Smooth muscle cell (in vitro differentiated cells): ENCODE results near the gene DNAAF3. TPM values are rescaled to one million over a fixed set of nuclear protein-coding genes. Genes with fewer than 3 reads are reported as not detected.

Experiments
- DNase-seq: peaks from one replicate; lab custom pipeline; 2025; ENCODE audit not compliant: unreplicated experiment; lab: John Stamatoyannopoulos, UW
- H2AFZ ChIP-seq: fragments of 200-600 bp; sonication (generic); 2 replicates; pipeline ENCODE4 v1.6.0; 2016; ENCODE audit warnings: antibody characterized with exemption, low read depth, mild to moderate bottlenecking
- H3F3A ChIP-seq: fragments of 200-600 bp; sonication (generic); 2 replicates; pipeline ENCODE4 v1.6.0; 2017; ENCODE audit warnings: antibody characterized with exemption, low read depth
- H3K27ac ChIP-seq: fragments of 200-600 bp; sonication (generic); 2 replicates; pipeline ENCODE4 v1.5.1; 2016; ENCODE audit warnings: low read depth, mild to moderate bottlenecking
- H3K27me3 ChIP-seq: fragments of 200-600 bp; sonication (generic); 2 replicates; pipeline ENCODE4 v1.6.1; 2016; ENCODE audit warnings: low read depth, mild to moderate bottlenecking
- H3K36me3 ChIP-seq: fragments of 200-600 bp; sonication (generic); 2 replicates; pipeline ENCODE4 v1.5.1; 2016; ENCODE audit warnings: low read depth
- H3K4me1 ChIP-seq: fragments of 200-600 bp; sonication (generic); 2 replicates; pipeline ENCODE4 v1.5.1; 2016; ENCODE audit warnings: low read depth
- H3K4me2 ChIP-seq: fragments of 200-600 bp; sonication (generic); 2 replicates; pipeline ENCODE4 v1.6.0; 2016; ENCODE audit warnings: mild to moderate bottlenecking
- H3K4me3 ChIP-seq: fragments of 200-600 bp; sonication (generic); 2 replicates; pipeline ENCODE4 v1.5.1; 2016; ENCODE audit warnings: mild to moderate bottlenecking
- H3K79me2 ChIP-seq: fragments of 200-600 bp; sonication (generic); 2 replicates; pipeline ENCODE4 v1.6.0; 2016; ENCODE audit warnings: low read depth, mild to moderate bottlenecking
- H3K9ac ChIP-seq: fragments of 200-600 bp; sonication (generic); 2 replicates; pipeline ENCODE4 v1.6.0; 2016; ENCODE audit warnings: low read depth
- H3K9me3 ChIP-seq: fragments of 200-600 bp; sonication (generic); replicated peaks from 2 replicates; pipeline ENCODE4 v1.5.1; 2016; ENCODE audit warnings: low read depth
- H4K20me1 ChIP-seq: fragments of 200-600 bp; sonication (generic); 2 replicates; pipeline ENCODE4 v1.6.0; 2016; ENCODE audit warnings: low read depth
- WGBS: methylation state at CpG from one replicate; pipeline ENCODE4 v1.1.7; 2016; ENCODE audit warnings: low lambda C conversion rate; 5-methylcytosine and 5-hydroxymethylcytosine counted together
- microRNA-seq: library from miRNA; unstranded; fragments of <30 nt; microRNA quantifications from one replicate; pipeline ENCODE4, GENCODE V29; 2016; ENCODE audit warnings: borderline number of aligned reads
- polyA plus RNA-seq: library from polyadenylated mRNA; unstranded; fragments of >200 nt; fragmentation: Nextera tagmentation; extraction: Ambion mirVana; gene quantifications from 2 replicates; pipeline ENCODE4 v1.2.1, GENCODE V29; 2016
- small RNA-seq: library from RNA; depleted of rRNA; stranded (forward); fragments of <200 nt; gene quantifications from one replicate; pipeline ENCODE3, GENCODE V24; 2014
- total RNA-seq: library from RNA; depleted of rRNA; stranded (reverse); fragments of >200 nt; gene quantifications from 2 replicates; pipeline ENCODE4 v1.2.3, GENCODE V29; 2014
- TF ChIP-seq, protein P1 (sequence below): fragments of 200-600 bp; sonication (generic); IDR thresholded peaks from 2 replicates; pipeline ENCODE4 v1.5.1; 2017; ENCODE audit warnings: borderline replicate concordance, mild to moderate bottlenecking, antibody characterized with exemption; ENCODE audit not compliant: insufficient read depth, poor library complexity, severe bottlenecking

Gene DNAAF3
- total and polyA plus RNA-seq, 2 experiments from 2014 or later: 1.3 to 1.4 TPM

DNA sequence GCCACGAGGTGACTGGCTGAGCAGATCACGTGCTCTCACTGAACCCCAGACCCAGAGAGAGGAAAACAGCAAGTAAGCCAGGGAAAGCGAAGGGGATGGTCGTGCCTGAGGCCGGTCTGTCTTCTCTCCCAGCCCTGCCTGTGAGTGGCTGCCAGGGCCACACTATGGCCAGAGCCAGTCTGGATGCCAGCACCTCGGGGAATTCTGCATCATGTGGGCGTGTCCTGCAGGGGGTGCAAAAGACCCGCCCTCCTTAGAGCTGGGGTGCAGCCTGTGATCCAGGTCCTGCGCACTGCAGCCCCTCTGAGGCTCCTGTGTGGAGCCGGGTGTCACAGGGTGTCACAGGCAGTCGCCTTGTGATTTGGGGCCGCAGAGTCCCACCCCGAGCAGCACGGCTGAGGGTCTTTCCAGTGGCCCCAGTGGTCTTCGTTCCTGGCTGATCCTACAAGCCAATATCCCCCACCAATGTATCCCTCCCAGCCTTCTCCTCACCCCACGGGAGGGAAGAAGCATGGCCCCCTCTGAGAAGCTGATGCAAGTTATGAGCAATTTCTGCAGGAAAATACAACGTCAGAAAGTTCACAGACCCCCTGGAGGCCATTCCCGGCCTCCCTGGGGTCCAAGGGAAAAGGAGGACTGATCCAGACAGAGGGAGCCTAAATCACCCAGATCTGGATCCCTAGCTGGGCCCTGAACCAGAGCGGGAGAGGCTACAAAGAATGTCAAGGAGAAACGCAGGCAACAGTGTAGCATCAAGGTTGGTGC lies 56.7 kb downstream of the DNAAF3 start:
- H3K79me2 ChIP-seq: peaks cover 34% of the 10 kb centered on the region
- H3K4me2 ChIP-seq: no peak overlapping the region
- no peaks in the 10 kb centered on the region for H3F3A ChIP-seq
- TF ChIP-seq, protein P1, sequence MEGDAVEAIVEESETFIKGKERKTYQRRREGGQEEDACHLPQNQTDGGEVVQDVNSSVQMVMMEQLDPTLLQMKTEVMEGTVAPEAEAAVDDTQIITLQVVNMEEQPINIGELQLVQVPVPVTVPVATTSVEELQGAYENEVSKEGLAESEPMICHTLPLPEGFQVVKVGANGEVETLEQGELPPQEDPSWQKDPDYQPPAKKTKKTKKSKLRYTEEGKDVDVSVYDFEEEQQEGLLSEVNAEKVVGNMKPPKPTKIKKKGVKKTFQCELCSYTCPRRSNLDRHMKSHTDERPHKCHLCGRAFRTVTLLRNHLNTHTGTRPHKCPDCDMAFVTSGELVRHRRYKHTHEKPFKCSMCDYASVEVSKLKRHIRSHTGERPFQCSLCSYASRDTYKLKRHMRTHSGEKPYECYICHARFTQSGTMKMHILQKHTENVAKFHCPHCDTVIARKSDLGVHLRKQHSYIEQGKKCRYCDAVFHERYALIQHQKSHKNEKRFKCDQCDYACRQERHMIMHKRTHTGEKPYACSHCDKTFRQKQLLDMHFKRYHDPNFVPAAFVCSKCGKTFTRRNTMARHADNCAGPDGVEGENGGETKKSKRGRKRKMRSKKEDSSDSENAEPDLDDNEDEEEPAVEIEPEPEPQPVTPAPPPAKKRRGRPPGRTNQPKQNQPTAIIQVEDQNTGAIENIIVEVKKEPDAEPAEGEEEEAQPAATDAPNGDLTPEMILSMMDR: no peak
- H3K4me3 ChIP-seq: no peak overlapping the region
- H3K4me1 ChIP-seq: no peaks in the 10 kb centered on the region
- no peaks in the 10 kb centered on the region for H3K36me3 ChIP-seq
- DNase-seq: no peak
- no peaks in the 10 kb centered on the region for H3K9me3 ChIP-seq
- 94% methylated on average over 20 of the region's 20 CpGs for WGBS
- no peak overlapping the region for H2AFZ ChIP-seq
- no peaks in the 10 kb centered on the region for H3K27me3 ChIP-seq
- no peak overlapping the region for H3K9ac ChIP-seq
- no peak overlapping the region for H3K27ac ChIP-seq
- H4K20me1 ChIP-seq: peaks cover 91% of the 10 kb centered on the region

Small RNA genes lying within 50 kb of the gene (microRNA-seq; reads per million reads assigned to microRNA genes)
- gene MIR7975: not detected

Small RNA genes lying within 50 kb of the gene (small RNA-seq; reads per million reads assigned to genes)
- gene MIR7975 (not detected), gene RF01210 (not detected)

Other genes starting within 250 kb of the DNAAF3 start
- 0.18 and 1.3 TPM in 2 replicates for gene NLRP7, start 219.1 kb downstream of the DNAAF3 start, total RNA-seq
- 0.29 and 1.7 TPM in 2 replicates for gene NLRP7, start 219.1 kb downstream of the DNAAF3 start, polyA plus RNA-seq
- gene NLRP2, start 200.2 kb downstream of the DNAAF3 start, total RNA-seq: 37.9 and 52.2 TPM in 2 replicates
- 13.7 and 42.5 TPM in 2 replicates for gene NLRP2, start 200.2 kb downstream of the DNAAF3 start, polyA plus RNA-seq
- 0.09 TPM in 1 of 2 replicates, not detected in the other for gene GP6, start 128.3 kb downstream of the DNAAF3 start, total RNA-seq
- 1.8 TPM in 1 of 2 replicates, not detected in the other for gene GP6, start 128.3 kb downstream of the DNAAF3 start, polyA plus RNA-seq
- gene RDH13, start 103.5 kb downstream of the DNAAF3 start, total RNA-seq: 7.8 and 13.5 TPM in 2 replicates
- gene RDH13, start 103.5 kb downstream of the DNAAF3 start, polyA plus RNA-seq: 9.1 and 21.4 TPM in 2 replicates
- 21.4 and 32.9 TPM in 2 replicates for gene EPS8L1, start 90.7 kb downstream of the DNAAF3 start, total RNA-seq
- gene EPS8L1, start 90.7 kb downstream of the DNAAF3 start, polyA plus RNA-seq: 16.8 and 32.6 TPM in 2 replicates
- gene PPP1R12C, start 49.0 kb downstream of the DNAAF3 start, total RNA-seq: 16.8 and 30.5 TPM in 2 replicates
- 26.1 and 32.1 TPM in 2 replicates for gene PPP1R12C, start 49.0 kb downstream of the DNAAF3 start, polyA plus RNA-seq
- 24.9 and 27.1 TPM in 2 replicates for gene TNNT1, start 17.4 kb downstream of the DNAAF3 start, total RNA-seq
- gene TNNT1, start 17.4 kb downstream of the DNAAF3 start, polyA plus RNA-seq: 24.5 and 54.0 TPM in 2 replicates
- not detected in 2 replicates for gene TNNI3, start 8.9 kb downstream of the DNAAF3 start, total RNA-seq
- 1.8 and 3.0 TPM in 2 replicates for gene TNNI3, start 8.9 kb downstream of the DNAAF3 start, polyA plus RNA-seq
- not detected in 2 replicates for gene SYT5, start 13.7 kb upstream of the DNAAF3 start, total RNA-seq
- 0.17 TPM in 1 of 2 replicates, not detected in the other for gene SYT5, start 13.7 kb upstream of the DNAAF3 start, polyA plus RNA-seq
- gene PTPRH, start 42.9 kb upstream of the DNAAF3 start, total RNA-seq: 0.18 and 0.31 TPM in 2 replicates
- gene PTPRH, start 42.9 kb upstream of the DNAAF3 start, polyA plus RNA-seq: 0.46 TPM in 1 of 2 replicates, not detected in the other
- gene TMEM86B, start 62.1 kb upstream of the DNAAF3 start, total RNA-seq: 1.7 and 2.1 TPM in 2 replicates
- gene TMEM86B, start 62.1 kb upstream of the DNAAF3 start, polyA plus RNA-seq: 2.6 and 3.3 TPM in 2 replicates
- 26.7 and 31.1 TPM in 2 replicates for gene PPP6R1, start 92.4 kb upstream of the DNAAF3 start, total RNA-seq
- gene PPP6R1, start 92.4 kb upstream of the DNAAF3 start, polyA plus RNA-seq: 58.0 and 59.9 TPM in 2 replicates
- gene HSPBP1, start 113.5 kb upstream of the DNAAF3 start, total RNA-seq: 21.5 and 22.1 TPM in 2 replicates
- 66.5 and 80.0 TPM in 2 replicates for gene HSPBP1, start 113.5 kb upstream of the DNAAF3 start, polyA plus RNA-seq
- 5.0 and 10.4 TPM in 2 replicates for gene BRSK1, start 117.4 kb upstream of the DNAAF3 start, total RNA-seq
- 3.0 and 3.3 TPM in 2 replicates for gene BRSK1, start 117.4 kb upstream of the DNAAF3 start, polyA plus RNA-seq
- not detected in 2 replicates for gene TMEM150B, start 158.7 kb upstream of the DNAAF3 start, total RNA-seq
- 0.22 TPM in 1 of 2 replicates, not detected in the other for gene TMEM150B, start 158.7 kb upstream of the DNAAF3 start, polyA plus RNA-seq
- 12.2 and 26.1 TPM in 2 replicates for gene KMT5C, start 173.3 kb upstream of the DNAAF3 start, total RNA-seq
- gene KMT5C, start 173.3 kb upstream of the DNAAF3 start, polyA plus RNA-seq: 23.2 and 27.2 TPM in 2 replicates
- gene COX6B2, start 188.1 kb upstream of the DNAAF3 start, total RNA-seq: 0.18 and 0.31 TPM in 2 replicates
- 1.7 and 1.9 TPM in 2 replicates for gene COX6B2, start 188.1 kb upstream of the DNAAF3 start, polyA plus RNA-seq
- 0.58 TPM in 1 of 2 replicates, not detected in the other for gene GARIN5B, start 196.6 kb upstream of the DNAAF3 start, total RNA-seq
- gene GARIN5B, start 196.6 kb upstream of the DNAAF3 start, polyA plus RNA-seq: 0.07 and 0.35 TPM in 2 replicates
- 36.5 and 40.1 TPM in 2 replicates for gene IL11, start 203.8 kb upstream of the DNAAF3 start, total RNA-seq
- gene IL11, start 203.8 kb upstream of the DNAAF3 start, polyA plus RNA-seq: 66.4 and 68.1 TPM in 2 replicates
- gene TMEM190, start 210.2 kb upstream of the DNAAF3 start, total RNA-seq: not detected in 2 replicates
- gene TMEM190, start 210.2 kb upstream of the DNAAF3 start, polyA plus RNA-seq: 8.2 and 11.1 TPM in 2 replicates
- gene TMEM238, start 217.7 kb upstream of the DNAAF3 start, total RNA-seq: 0.58 and 2.6 TPM in 2 replicates
- 3.3 and 9.3 TPM in 2 replicates for gene TMEM238, start 217.7 kb upstream of the DNAAF3 start, polyA plus RNA-seq
- 824 and 1,108 TPM in 2 replicates for gene RPL28, start 219.3 kb upstream of the DNAAF3 start, total RNA-seq
- gene RPL28, start 219.3 kb upstream of the DNAAF3 start, polyA plus RNA-seq: 515 and 595 TPM in 2 replicates
- 34.8 and 39.9 TPM in 2 replicates for gene UBE2S, start 241.2 kb upstream of the DNAAF3 start, total RNA-seq
- gene UBE2S, start 241.2 kb upstream of the DNAAF3 start, polyA plus RNA-seq: 162 and 171 TPM in 2 replicates